HG03280 (cell line): ENCODE results near the gene CEACAM1.
"Not testable (repeated sequence)": the region's sequence is repeated elsewhere in the genome, so short reads cannot be mapped to it uniquely, and the experiment has no call there.

Source experiments
- ATAC-seq: cut with Tn5 transposase; IDR thresholded peaks from one replicate; pipeline ENCODE4 v1.9.1; 2021; ENCODE audit warnings: mild to moderate bottlenecking, moderate library complexity; ENCODE audit not compliant: unreplicated experiment

The CEACAM1 gene

DNA sequence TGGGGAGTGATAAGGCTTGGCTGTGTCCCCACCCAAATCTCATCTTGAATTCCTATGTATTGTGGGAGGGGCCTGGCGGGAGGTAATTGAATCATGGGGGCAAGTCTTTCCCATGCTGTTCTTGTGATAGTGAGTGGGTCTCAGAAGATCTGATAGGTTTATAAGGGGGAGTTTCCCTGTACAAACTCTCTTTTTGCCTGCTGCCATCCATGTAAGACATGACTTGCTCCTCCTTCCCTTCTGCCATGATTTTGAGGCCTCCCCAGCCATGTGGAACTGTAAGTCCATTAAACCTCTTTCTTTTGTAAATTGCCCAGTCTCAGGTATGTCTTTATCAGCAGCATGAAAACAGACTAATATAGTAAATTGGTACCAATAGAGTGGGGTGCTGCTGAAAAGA is 20.8 kb upstream of the CEACAM1 start:
- ATAC-seq, result not testable (repeated sequence)

DNA sequence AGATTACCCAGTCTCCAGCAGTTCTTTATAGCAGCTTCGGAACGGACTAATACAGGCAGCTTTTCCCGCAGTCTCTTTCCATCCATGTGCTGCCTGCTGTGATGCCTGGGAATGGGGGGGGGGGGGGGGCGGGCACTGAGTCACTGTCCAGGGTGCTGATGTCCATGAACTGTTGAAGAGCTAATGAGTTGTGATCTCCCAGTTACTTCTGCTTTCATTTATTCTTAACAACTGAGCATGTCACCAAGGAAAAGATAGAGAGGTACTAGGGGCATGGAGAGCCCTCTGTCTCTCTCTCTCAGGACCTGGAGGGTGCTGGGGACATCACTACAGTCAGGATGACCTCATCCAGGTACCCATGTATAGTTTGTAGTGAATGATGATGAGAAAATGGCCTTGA is 20.3 kb upstream of the CEACAM1 start:
- no peak for ATAC-seq

DNA sequence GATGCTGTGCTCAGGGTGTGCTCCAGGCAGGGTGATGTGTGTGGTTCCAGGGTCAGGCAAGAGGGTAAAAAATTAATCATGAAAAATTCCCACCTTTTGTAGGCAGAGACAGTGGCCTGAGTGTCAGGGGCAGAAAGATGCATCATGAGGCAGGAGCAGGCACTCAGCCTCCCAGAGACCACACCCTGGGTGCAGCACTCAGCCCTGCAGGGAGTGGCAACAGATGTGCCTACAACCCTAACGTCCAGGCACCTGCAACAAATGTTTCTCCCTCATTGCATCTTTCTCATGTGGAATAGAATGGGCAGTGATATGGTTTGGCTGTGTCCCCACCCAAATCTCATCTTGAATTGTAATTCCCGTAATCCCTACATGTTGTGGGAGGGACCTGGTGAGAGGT is 19.6 kb upstream of the CEACAM1 start:
- no peak for ATAC-seq

DNA sequence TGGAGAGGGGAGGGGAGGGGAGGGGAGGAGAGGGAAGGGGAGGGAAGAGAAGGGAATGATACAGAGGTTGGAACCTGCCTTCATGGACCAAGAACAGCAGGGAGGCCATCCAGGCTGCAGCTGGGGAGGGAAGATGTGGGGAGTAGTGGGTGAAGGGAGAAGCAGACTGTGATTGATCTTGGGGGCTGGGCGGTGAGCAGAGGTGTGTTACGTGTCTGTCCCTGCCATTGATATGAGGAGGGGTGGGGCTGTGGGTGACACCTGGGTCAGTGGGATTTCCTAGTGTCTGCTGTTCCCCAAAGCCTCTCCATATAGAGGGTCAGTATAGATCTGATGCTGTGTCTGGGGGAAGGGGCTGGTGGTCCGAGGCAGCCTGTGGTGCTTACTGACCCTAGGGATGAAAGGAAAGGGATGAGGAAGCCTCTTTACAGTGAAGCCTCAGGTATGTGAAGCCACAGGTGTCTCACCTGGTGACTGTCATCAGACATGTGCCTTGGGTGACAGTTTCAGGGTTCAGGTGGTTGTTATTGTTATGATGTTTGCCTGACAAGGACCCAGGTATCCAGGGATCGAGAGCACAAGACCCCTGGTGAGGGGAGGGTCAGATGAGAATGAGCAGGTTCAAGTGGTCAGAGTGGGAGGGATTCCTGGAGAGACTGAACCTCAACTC is 18.7 kb upstream of the CEACAM1 start:
- ATAC-seq, result no peak

DNA sequence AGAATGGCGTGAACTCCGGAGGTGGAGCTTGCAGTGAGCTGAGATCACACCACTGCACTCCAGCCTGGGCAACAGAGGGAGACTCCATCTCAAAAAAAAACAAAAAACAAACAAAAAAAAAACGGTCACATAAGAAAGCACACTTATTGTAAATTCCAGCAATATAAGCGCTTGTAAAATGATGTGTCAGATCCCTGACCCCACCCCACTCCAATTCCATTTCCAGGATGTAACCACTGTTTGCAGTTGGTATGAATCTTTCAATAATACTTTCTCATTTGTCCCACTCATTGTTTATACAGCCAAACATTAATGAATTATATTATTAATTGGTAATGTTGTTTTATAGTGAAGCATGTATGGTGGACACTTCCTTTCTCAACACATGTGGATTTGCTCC is 15.9 kb upstream of the CEACAM1 start:
- ATAC-seq, result no peak

DNA sequence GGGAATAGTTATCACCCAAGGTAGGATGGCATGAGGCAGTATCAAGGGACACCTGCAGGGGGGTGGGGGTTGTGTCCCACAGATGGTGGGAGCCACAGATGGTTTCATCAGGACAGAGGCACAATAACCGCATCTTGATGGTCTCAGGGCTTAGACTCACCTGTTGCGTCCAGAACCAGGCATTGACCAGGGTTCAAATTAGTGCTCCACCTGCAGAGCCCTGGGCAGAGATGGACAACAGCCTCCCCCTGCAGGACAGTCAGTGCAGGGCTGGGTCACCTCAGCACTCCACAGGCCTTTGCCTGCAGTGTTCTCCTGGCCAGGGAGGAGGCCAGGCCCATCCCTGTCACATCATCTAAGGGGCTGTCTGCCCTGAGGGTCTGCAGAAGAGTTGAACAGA is 14.5 kb upstream of the CEACAM1 start:
- no peak for ATAC-seq

DNA sequence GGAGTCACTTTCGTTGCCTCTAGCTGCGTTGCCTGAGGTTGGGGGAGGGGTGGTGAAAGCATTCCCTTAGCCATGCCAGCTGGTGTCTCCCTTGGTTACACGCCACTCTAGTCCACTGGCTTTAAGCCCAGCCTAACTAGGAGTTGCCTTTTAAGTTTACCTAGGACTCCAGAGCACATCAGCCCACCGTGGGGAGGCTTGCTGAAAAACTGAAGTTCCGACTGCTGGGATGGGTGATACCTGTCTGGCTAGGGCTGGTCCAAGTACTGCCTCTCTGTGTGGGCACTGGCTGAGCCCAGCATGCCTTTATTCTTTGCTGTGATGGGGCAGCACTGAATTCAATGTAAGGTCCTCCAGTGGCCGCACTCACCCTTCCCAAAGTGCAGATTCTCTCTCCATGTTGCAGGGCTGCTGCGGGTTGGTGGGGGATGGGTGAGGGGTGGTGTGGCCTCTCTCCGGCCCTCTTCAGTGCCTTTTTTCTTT is 11.8 kb upstream of the CEACAM1 start:
- no peak for ATAC-seq

DNA sequence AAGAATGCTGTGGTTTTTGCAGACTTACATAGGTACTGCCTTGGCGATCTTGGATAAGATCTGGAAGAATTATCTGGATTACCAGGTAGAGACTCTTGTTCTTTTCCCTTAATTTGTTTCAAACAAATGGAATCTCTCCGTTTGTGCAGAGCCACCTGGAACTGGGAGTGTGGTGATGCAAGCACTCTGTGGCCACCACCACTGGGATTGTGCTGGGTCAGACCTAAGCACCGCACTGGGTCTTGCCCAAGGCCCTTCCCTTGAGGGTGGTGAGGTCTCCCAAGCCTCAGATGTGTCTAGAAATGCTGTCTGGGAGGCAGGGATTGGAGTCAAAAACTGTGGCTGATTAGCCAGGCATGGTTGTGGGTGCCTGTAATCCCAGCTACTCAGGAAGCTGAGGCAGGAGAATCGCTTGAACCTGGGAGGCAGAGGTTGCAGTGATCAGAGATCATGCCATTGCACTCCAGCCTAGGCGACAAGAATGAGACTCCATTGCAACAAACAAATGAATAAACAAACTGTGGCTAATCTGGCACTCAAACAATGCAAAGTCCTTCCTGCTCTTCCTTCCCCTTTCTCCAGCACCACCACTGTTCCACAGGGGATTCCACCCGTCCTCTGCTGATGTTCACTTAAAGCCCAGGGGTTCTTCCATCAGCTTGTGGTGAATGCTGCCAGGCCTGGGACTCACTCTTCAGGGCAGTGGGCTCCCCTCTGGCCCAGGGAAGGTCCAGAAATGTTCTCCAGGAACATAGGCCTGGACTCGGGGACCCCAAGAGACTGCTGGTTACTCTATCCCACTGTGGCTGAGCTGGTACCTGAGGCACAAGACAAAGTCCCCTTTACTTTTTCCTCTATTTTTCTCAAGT is 10.8 kb upstream of the CEACAM1 start:
- no peak for ATAC-seq

DNA sequence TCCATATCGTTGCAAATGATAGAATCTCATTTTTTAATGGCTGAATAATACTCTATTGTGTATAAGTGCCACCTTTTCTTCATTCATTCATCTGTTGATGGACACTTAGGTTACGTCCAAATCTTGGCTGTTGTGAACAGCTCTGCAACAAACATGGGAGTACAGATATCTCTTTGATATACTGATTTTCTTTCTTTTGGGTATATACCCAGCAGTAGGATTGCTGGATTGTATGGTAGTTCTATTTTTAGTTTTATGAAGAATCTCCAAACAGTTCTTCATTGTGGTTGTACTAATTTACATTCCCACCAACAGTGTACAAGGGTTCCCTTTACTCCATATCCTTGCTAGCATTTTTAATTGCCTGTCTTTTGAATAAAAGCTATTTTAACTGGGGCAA is 7.0 kb upstream of the CEACAM1 start:
- not testable (repeated sequence) for ATAC-seq

DNA sequence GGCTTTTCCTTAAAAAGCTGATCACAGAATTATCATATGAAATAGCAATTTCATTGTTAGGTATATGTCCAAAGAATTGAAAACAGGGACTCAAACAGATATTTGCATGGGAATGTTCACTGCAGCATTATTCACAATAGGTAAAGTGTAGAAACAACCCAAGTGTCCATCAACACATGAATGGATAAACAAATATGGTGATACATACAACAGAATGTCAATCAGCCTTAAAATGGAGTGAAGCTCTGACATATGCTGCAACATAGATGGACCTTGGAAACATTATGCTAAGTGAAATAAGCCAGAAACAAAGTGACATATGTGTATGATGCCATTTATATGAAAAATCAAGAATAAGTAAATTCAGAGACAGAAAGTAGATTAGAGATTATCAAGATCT is 6.1 kb upstream of the CEACAM1 start:
- ATAC-seq, result no peak

DNA sequence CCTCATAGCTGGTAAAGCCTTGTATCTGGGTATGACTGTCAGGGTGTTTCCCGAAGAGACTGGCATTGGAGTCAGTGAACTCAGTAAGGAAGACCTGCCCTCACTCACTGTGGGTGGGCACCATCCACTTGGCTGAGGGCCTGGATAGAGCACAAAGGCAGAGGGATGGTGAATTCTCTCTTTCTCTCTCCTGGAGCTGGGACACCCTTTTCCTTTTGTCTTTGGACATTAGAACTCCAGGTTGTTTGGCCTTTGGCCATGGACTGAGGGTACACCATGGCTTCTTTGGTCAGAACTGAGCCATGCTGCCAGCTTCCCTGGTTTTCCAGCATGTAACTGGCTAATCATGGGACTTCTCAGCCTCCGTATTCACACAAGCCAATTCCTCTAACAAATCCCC is 4.6 kb upstream of the CEACAM1 start:
- ATAC-seq, result no peak

DNA sequence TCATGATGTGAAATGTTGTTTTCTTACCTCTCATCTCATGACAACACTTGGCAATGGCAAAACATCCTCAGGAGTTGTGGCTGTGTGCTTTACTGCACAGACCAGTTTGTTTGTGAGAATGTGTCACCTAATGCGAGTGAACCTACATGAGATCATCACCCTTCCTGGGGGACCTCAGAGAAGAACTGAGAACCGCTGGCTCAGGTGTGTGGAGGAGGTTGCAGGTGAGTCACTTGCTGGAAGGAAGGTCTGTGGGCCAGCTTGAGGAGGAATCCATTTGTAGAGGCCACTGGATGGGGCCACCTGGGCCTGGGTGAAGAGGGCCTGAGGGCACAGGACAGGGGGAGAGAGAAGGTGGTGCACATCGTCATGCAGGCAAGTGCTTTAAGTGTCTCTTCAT is 3.0 kb upstream of the CEACAM1 start:
- no peak for ATAC-seq

DNA sequence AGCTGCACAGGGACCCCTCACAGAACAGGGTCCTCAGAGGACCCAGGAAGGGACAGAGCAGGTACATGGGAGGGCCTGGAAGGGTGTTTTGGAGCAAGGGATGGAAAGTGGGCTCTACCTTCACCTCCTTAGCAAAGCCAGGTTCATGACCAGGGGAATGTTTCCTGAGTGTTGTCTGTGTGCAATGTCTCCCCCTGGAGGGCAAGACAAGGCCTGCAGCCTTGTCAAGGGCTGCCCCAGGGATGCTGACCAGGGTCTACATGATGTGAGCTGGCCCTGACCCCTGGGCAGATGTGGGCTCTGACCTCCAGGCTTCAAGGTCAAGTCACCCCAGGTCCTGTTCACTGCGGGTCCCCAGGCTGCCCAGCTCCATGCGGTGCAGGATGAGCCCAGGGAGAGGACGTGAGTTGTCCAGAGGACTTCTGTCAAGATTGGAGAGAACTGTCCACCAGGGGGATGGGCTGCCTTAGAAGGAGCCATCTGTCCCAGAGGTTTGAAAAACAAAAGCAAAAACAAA is 1.0 kb upstream of the CEACAM1 start:
- no peak for ATAC-seq

DNA sequence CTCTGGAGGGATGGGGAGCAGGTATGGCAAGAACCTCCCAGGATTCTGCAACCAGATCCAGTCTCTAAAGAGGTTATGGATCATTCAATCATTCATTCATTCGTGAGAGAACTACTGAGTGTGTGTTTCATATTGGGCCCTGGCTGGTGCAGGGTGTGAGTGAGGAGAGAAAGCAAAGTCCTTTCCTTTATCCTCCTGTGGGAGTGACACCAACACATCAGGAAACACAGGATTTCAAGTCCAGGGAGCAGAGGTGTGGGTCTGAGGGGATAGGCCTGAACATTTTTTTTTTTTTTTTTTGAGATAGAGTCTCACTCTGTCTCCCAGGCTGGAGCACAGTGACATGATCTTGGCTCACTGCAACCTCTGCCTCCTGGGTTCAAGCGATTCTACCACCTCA is 3.3 kb downstream of the CEACAM1 start:
- ATAC-seq, result no peak

DNA sequence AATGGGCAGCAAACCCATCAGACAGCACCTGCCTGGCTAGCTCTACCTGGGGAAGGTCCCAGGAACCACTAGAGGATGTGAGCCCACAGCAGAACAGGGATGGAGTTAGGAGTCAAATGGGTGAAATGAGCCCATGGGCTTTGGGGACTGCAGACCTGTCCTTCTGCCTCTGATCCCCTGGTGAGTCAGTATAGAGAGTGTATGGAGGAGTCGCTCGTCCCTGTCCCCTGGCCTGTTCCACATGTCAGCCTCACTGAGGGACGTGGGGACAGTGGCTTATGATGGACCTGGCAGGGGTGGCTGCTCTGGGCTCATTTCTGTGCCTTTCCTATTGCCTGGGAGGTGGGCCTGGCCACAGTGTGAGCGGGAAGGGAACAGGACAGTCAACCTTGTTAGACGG is 4.0 kb downstream of the CEACAM1 start:
- ATAC-seq, result no peak

DNA sequence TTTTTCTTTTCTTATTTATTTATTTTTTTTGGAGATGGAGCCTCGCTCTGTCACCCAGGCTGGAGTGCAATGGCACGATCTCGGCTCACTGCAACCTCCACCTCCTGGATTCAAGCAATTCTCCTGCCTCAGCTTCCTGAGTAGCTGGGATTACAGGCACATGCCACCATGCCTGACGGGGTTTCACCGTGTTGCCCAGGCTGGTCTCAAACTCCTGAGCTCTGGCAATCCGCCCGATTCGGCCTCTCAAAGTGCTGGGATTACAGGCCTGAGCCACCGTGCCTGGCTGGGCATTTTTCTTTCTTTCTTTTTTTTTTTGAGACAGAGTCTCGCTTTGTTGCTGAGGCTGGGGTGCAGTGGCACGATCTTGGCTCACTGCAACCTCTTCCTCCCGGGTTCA is 6.0 kb downstream of the CEACAM1 start:
- ATAC-seq, result not testable (repeated sequence)

DNA sequence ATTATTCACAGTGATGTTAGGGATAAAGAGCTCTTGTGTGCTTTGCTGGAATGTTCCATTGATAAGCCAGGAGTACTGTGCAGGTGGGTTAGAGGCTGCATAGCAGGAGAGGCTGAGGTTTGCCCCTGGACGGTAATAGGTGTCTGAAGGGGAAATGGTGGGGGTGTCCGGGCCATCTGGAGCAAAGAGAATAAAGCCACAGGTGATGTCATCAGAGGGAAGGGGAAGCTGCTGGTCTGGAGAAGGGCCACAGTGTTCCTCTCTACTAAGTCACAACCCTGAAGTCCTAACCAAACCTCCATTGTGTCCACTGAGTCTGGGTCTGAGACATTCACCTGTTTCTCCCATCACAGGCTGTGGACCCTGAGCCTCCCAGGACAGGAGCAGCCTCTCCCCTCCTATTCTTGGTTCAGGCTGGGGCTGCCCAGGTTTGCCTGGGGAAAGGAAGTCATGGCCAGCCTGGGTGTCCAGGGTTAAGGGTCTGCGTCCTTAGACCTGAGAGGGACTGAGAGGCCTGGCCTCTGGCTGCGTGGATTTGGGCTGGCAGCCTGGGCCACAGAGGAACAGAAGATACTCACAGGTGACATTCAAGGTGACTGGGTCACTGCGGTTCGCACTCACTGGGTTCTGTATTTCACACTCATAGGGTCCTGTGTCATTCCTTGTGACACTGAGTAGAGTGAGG is 6.8 kb downstream of the CEACAM1 start:
- no peak for ATAC-seq

DNA sequence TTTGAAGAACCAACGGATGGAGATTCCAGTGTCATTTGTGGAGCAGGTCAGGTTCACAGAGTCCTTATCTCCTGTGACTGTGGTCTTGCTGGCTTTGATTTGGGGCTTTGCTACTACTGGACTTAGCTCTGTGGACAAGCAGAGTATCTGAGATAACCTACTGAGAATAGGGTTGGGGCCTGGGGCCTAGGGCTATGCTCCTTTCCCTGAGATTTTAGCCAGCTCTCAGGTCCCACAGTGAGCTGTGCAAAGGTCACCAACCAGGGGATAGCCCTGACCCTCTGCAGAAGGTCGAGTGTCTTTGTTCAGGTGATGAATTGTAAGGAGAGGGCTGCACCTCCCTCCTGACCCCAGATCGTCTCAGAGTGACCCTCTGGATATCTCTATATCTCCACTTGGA is 9.2 kb downstream of the CEACAM1 start:
- no peak for ATAC-seq

DNA sequence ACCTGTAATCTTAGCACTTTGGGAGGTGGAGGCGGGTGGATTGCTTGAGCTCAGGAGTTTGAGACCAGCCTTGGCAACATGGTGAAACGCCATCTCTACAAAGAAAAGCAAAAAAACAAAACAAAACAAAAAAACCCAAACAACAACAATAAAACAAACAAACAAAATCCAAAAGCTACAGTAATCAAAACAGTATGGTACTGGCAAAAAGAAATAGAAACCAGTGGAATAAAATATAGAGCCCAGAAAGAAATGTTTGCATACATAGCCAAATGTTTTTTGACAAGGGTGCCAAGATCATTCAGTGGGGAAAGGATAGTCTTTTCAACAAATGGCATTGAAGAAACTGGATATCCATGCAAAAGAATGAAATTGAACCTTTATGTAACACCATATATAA is 11.5 kb downstream of the CEACAM1 start:
- no peak for ATAC-seq

DNA sequence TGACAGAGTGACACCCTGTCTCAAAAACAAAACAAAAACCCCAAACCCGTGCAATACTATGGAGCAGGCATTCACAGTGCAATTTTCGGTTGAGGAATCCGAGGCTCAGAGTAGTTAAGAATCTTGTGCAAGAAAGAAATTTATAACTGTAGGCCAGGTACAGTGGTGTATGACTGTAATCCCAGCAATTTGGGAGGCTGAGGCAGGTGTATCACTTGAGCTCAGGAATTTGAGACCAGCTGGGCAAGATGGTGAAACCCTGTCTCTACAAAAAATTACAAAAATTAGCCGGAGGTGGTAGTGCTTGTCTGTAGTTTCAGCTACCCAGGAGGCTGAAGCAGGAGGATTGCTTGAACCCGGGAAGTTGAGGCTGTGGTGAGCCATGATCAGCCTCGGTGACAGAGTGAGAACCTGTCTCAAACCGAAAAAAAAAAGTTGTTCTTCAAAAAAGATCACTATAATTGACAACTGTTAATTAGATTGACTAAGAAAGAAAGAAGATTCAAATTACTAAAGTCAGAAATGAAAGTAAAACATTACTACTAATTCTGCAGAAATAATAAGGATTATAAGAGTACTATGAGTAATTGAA is 12.9 kb downstream of the CEACAM1 start:
- no peak for ATAC-seq

DNA sequence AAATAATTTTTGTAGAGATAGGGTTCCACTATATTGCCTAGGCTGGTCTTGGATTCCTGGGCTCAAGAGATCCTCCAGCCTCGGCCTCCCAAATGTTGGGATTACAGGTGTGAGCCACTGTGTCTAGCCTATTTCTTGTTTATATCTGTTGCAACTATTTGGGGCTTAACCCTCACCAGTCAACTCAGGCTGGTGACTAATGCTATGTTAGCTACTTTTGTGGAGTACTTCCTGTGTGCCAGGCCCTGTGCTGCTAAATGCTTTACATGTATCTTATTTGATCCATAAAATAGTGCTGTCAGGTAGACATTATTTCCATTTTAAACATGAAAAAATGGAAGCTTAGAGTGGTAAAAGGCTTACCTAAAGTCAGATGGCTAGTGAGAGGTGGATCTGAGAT is 13.8 kb downstream of the CEACAM1 start:
- ATAC-seq, result no peak
